ENCODE results near the gene GPR75. TPM values are rescaled to one million over a fixed set of nuclear protein-coding genes. Genes with fewer than 3 reads are reported as not detected.

GPR75 gene
- total and polyA plus RNA-seq, 2 of the 13 experiments (the other 11 are each of a cell fraction or from before 2014, with no cell fraction given): 3.3 to 4.1 TPM

DNA sequence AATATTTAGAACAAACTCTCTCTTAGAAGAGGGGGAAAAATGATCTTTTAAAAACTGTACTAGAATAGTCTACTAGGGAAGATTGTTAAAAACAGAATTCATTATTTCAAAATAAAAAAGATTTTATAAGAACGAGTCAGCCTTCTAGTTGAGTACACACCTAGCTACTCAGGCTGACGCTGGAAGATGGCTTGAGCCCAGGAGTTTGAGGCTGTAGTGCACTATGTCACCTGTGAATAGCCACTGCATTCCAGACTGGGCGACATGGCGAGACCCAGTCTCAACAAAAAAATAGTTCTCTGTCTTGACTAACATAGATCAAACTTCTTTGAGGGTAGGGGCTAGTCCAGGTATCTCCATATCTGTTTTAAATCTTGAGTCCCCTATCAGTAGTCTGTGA lies 39.1 kb downstream of the GPR75 start:
- Histone ChIP-seq H3K4me2 (ENCODE audit: low read depth, low read length) (no peak overlapping the region), H3K79me2 (ENCODE audit: insufficient read depth, low read length) (no peaks in the 10 kb centered on the region), H3K4me3 (replicated peaks in 1 of 3; ENCODE audit: insufficient read depth in 1 of 3, low read depth in 2 of 3, low read length in 3 of 3) (no peak overlapping the region), H2AFZ (ENCODE audit: low read length) (no peak overlapping the region), H3K27me3 (ENCODE audit: control insufficient read depth in 1 of 2, insufficient read depth in 2 of 2, low read length in 2 of 2) (no peaks in the 10 kb centered on the region), H3K36me3 (replicated peaks in 1 of 2; ENCODE audit: control insufficient read depth in 1 of 2, insufficient read depth in 2 of 2, low read length in 2 of 2) (peaks cover 10 to 31% of the 10 kb centered on the region in 2 experiments), H3K9ac (ENCODE audit: insufficient read depth, low read depth, low read length) (no peak overlapping the region), H4K20me1 (ENCODE audit: insufficient read depth, low read length) (no peaks in the 10 kb centered on the region), H3K4me1 (ENCODE audit: insufficient read depth, low read length) (peaks cover 30% of the 10 kb centered on the region), H3K27ac (ENCODE audit: extremely low read length, insufficient read depth, low read length) (no peak overlapping the region), H3K9me3 (ENCODE audit: low read length) (no peaks in the 10 kb centered on the region)
- POLR2A ChIA-PET: no interaction called here
- 97% methylated on average over 4 of the region's 4 CpGs for whole genome bisulfite sequencing (ENCODE audit: low lambda C conversion rate)
- intact Hi-C loops (cut with micrococcal nuclease; ENCODE audit: unreplicated experiment): no loop called here
- CTCF ChIA-PET (ENCODE audit: low intra/inter-chr PET ratio, low total read pairs): no interaction called here
- in situ Hi-C loops (cut with HindIII; ENCODE audit: extremely low pct_ligation_motif_present, low pct_unique_long_range_greater_than_20kb): no loop called here
- TF ChIP-seq RNF2 (conservative IDR thresholded peaks at IDR 0.05; ENCODE audit: low read depth) (no peak), IRX3 (CRISPR knock-in tag; IDR thresholded peaks at IDR 0.05; ENCODE audit: borderline replicate concordance, low read depth) (no peak), ZMYM4 (CRISPR knock-in tag; IDR thresholded peaks at IDR 0.05) (no peak), PPARG (CRISPR knock-in tag; conservative IDR thresholded peaks at IDR 0.05) (no peak), ZNF839 (CRISPR knock-in tag; IDR thresholded peaks at IDR 0.05; ENCODE audit: borderline replicate concordance) (no peak), MYNN (CRISPR knock-in tag; IDR thresholded peaks at IDR 0.05; ENCODE audit: low read depth) (no peak), RBFOX2 (IDR thresholded peaks at IDR 0.05; ENCODE audit: low read depth, low read length) (no peak), ZC3H13 (CRISPR knock-in tag; IDR thresholded peaks at IDR 0.05) (no peak), ZNF235 (CRISPR knock-in tag; IDR thresholded peaks at IDR 0.05; ENCODE audit: borderline replicate concordance) (no peak), ZFP36 (IDR thresholded peaks at IDR 0.05; ENCODE audit: borderline replicate concordance, low read depth, low read length, partially characterized antibody) (no peak)
- TF ChIP-seq, protein P1, sequence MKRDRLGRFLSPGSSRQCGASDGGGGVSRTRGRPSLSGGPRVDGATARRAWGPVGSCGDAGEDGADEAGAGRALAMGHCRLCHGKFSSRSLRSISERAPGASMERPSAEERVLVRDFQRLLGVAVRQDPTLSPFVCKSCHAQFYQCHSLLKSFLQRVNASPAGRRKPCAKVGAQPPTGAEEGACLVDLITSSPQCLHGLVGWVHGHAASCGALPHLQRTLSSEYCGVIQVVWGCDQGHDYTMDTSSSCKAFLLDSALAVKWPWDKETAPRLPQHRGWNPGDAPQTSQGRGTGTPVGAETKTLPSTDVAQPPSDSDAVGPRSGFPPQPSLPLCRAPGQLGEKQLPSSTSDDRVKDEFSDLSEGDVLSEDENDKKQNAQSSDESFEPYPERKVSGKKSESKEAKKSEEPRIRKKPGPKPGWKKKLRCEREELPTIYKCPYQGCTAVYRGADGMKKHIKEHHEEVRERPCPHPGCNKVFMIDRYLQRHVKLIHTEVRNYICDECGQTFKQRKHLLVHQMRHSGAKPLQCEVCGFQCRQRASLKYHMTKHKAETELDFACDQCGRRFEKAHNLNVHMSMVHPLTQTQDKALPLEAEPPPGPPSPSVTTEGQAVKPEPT (CRISPR knock-in tag; IDR thresholded peaks at IDR 0.05; ENCODE audit: low read depth): no peak
- TF ChIP-seq, protein P2, sequence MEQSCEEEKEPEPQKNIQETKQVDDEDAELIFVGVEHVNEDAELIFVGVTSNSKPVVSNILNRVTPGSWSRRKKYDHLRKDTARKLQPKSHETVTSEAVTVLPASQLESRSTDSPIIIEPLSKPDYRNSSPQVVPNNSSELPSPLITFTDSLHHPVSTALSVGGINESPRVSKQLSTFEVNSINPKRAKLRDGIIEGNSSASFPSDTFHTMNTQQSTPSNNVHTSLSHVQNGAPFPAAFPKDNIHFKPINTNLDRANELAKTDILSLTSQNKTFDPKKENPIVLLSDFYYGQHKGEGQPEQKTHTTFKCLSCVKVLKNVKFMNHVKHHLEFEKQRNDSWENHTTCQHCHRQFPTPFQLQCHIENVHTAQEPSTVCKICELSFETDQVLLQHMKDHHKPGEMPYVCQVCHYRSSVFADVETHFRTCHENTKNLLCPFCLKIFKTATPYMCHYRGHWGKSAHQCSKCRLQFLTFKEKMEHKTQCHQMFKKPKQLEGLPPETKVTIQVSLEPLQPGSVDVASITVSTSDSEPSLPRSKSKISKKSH (CRISPR knock-in tag; IDR thresholded peaks at IDR 0.05; ENCODE audit: borderline replicate concordance): no peak
- TF ChIP-seq, protein P3, sequence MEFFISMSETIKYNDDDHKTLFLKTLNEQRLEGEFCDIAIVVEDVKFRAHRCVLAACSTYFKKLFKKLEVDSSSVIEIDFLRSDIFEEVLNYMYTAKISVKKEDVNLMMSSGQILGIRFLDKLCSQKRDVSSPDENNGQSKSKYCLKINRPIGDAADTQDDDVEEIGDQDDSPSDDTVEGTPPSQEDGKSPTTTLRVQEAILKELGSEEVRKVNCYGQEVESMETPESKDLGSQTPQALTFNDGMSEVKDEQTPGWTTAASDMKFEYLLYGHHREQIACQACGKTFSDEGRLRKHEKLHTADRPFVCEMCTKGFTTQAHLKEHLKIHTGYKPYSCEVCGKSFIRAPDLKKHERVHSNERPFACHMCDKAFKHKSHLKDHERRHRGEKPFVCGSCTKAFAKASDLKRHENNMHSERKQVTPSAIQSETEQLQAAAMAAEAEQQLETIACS (CRISPR knock-in tag; IDR thresholded peaks at IDR 0.05): no peak
- TF ChIP-seq, protein P4, sequence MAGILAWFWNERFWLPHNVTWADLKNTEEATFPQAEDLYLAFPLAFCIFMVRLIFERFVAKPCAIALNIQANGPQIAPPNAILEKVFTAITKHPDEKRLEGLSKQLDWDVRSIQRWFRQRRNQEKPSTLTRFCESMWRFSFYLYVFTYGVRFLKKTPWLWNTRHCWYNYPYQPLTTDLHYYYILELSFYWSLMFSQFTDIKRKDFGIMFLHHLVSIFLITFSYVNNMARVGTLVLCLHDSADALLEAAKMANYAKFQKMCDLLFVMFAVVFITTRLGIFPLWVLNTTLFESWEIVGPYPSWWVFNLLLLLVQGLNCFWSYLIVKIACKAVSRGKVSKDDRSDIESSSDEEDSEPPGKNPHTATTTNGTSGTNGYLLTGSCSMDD (CRISPR knock-in tag; IDR thresholded peaks at IDR 0.05): no peak
- no peak for DNase-seq (ENCODE audit: low spot score)
- ATAC-seq: peak; percentile 16; the same call in 2 of the 3 replicates
- BruUV-seq (replicated peaks): no TSS peak
- FAIRE-seq: no peak
